RWPE1 (cell line): ENCODE results near the gene EFTUD2.
"Not testable (repeated sequence)": the region's sequence is repeated elsewhere in the genome, so short reads cannot be mapped to it uniquely, and the experiment has no call there.

Source experiments
- CTCF ChIA-PET: fragments of 350-600 bp; sonication (Branson Sonifier 250); formaldehyde crosslinking; extraction: SDS; loops from one replicate; lab custom pipeline; 2021; lab: Yijun Ruan, JAX
- POLR2A ChIA-PET: fragments of 400-600 bp; formaldehyde crosslinking; extraction: SDS; loops from one replicate; lab custom pipeline; 2020; ENCODE audit warnings: antibody characterized with exemption; ENCODE audit not compliant: low non-redundant PET; lab: Yijun Ruan, JAX
- DNase-seq: peaks from one replicate; pipeline ENCODE4 v3.0.0; 2012; ENCODE audit warnings: low spot score
- H3K27ac ChIP-seq: fragments of 450-650 bp; 2 replicates; pipeline ENCODE4 v1.5.1; 2017
- CTCF ChIP-seq: fragments of 450-650 bp; conservative IDR thresholded peaks from 2 replicates; pipeline ENCODE4 v1.5.1; 2017; ENCODE audit warnings: low read depth, mild to moderate bottlenecking

EFTUD2 gene

GRCh38 chr17:44899074-44899782 lies at the start of gene EFTUD2:
EFTUD2 (minus strand) TSS chr17:44899445; CDS start chr17:44894521, 4,924 bp downstream.
- CTCF ChIA-PET, result interaction anchor here (1.1 to 2.1 kb wide), 4 partner anchors 21 to 124 kb away, joined by 3 to 8 read pairs (median 4); no protein-coding TSS in a partner anchor
- peak; percentile 96 for DNase-seq
- peak within 1 kb of the TSS; percentile 93 for H3K27ac ChIP-seq
- TF ChIP-seq CTCF, result no peak
- POLR2A ChIA-PET, result interaction anchor here (1.2 kb wide), 1 partner anchor 11 kb away, joined by 3 read pairs; no protein-coding TSS in a partner anchor

- ChIA-PET POLR2A (no interaction called here), CTCF (no interaction called here)
- TF ChIP-seq CTCF, result no peak
- DNase-seq, result no peak
- H3K27ac ChIP-seq, result peak overlapping the region; percentile 88
Measured at GRCh38 chr17:44948315-44948795, 49.1 kb upstream of the EFTUD2 start.

GRCh38 chr17:44947461-44948314 lies 48.4 kb upstream of the EFTUD2 start, which contains the start of gene KIF18B:
KIF18B (minus strand) TSS chr17:44947773; CDS start chr17:44936344, 11,429 bp downstream.
- DNase-seq, result peak; percentile 99
- no peak; the same call in 1 of the 2 replicates for TF ChIP-seq CTCF
- H3K27ac ChIP-seq, result peak within 1 kb of the TSS; percentile 88
- CTCF ChIA-PET, result interaction anchor here (1.2 kb wide), 1 partner anchor 72 kb away, joined by 7 read pairs; no protein-coding TSS in a partner anchor
- POLR2A ChIA-PET, result no interaction called here

GRCh38 chr17:44945652-44946051 lies 46.4 kb upstream of the EFTUD2 start:
- CTCF ChIA-PET, DNase-seq, POLR2A ChIA-PET: not testable (repeated sequence)
- H3K27ac ChIP-seq, result peak overlapping the region; percentile 49

GRCh38 chr17:44942456-44942855 lies 43.2 kb upstream of the EFTUD2 start:
- TF ChIP-seq CTCF, result no peak
- DNase-seq, result no peak
- ChIA-PET CTCF (interaction anchor here (0.7 to 1.4 kb wide), 4 partner anchors 23 to 80 kb away, joined by 3 to 4 read pairs (median 3); no protein-coding TSS in a partner anchor), POLR2A (interaction anchor here (0.6 kb wide), 1 partner anchor 98 kb away, joined by 3 read pairs; no protein-coding TSS in a partner anchor)
- peak overlapping the region; percentile 86 for H3K27ac ChIP-seq

GRCh38 chr17:44941712-44942331 lies 42.6 kb upstream of the EFTUD2 start:
- POLR2A ChIA-PET, result no interaction called here
- H3K27ac ChIP-seq, result peak overlapping the region; percentile 86
- no peak for TF ChIP-seq CTCF
- CTCF ChIA-PET, result interaction anchor here (0.9 to 1.4 kb wide), 3 partner anchors 22 to 80 kb away, joined by 3 to 4 read pairs (median 3); no protein-coding TSS in a partner anchor
- no peak for DNase-seq
